Eye (tissue), 1 donor: Measurements from ENCODE around the gene COLQ.
A peak's percentile ranks its signal among the peaks of the same experiment; 100 is the strongest.

Source experiments
- DNase-seq: peaks from one replicate; pipeline ENCODE4 v3.0.0-alpha.2; 2015

The COLQ gene

GRCh38 chr3:15453991-15454625 lies 67.4 kb downstream of the COLQ start:
- no peak for DNase-seq

GRCh38 chr3:15453501-15453900 lies 68.0 kb downstream of the COLQ start:
- no peak for DNase-seq

GRCh38 chr3:15452961-15453360 lies 68.5 kb downstream of the COLQ start:
- DNase-seq, result no peak

- DNase-seq, result no peak
Measured at GRCh38 chr3:15452156-15452555, 69.3 kb downstream of the COLQ start.

GRCh38 chr3:15451216-15452113 lies 70.0 kb downstream of the COLQ start:
- DNase-seq, result no peak

- DNase-seq, result no peak
Measured at GRCh38 chr3:15450438-15451215, 70.9 kb downstream of the COLQ start.

GRCh38 chr3:15449489-15450224 lies 71.8 kb downstream of the COLQ start:
- DNase-seq, result no peak

- DNase-seq, result no peak
Measured at GRCh38 chr3:15443826-15444524, 77.5 kb downstream of the COLQ start.

- no peak for DNase-seq
Measured at GRCh38 chr3:15440891-15441290, 80.6 kb downstream of the COLQ start.

GRCh38 chr3:15439476-15439875 lies 82.0 kb downstream of the COLQ start:
- DNase-seq, result no peak

GRCh38 chr3:15438983-15439382 lies 82.5 kb downstream of the COLQ start:
- no peak for DNase-seq

- no peak for DNase-seq
Measured at GRCh38 chr3:15436246-15436645, 85.3 kb downstream of the COLQ start.

GRCh38 chr3:15434756-15435155 lies 86.8 kb downstream of the COLQ start:
- no peak for DNase-seq

GRCh38 chr3:15433531-15433930 lies 88.0 kb downstream of the COLQ start:
- DNase-seq, result no peak

- DNase-seq, result no peak
Measured at GRCh38 chr3:15431256-15431837, 90.2 kb downstream of the COLQ start.

GRCh38 chr3:15430624-15431023 lies 90.9 kb downstream of the COLQ start:
- DNase-seq, result no peak

- no peak for DNase-seq
Measured at GRCh38 chr3:15429080-15429479, 92.4 kb downstream of the COLQ start.

- no peak for DNase-seq
Measured at GRCh38 chr3:15428539-15428938, 93.0 kb downstream of the COLQ start.

GRCh38 chr3:15427981-15428380 lies 93.5 kb downstream of the COLQ start:
- no peak for DNase-seq

- peak; percentile 93 for DNase-seq
Measured at GRCh38 chr3:15427182-15427880, 94.2 kb downstream of the COLQ start, which contains the start of the genes EAF1 and METTL6. EAF1 (plus strand) TSS chr3:15427598; CDS start chr3:15427780, 182 bp downstream. METTL6 (minus strand) TSS chr3:15427544; CDS start chr3:15426511, 1,033 bp downstream.

- no peak for DNase-seq
Measured at GRCh38 chr3:15426579-15427118, 94.9 kb downstream of the COLQ start.
